Ascending aorta (tissue), 2 donors: ENCODE measurements around the gene KIRREL1. TPM values are rescaled to one million over a fixed set of nuclear protein-coding genes. Genes with fewer than 3 reads are reported as not detected.

Source experiments
- DNase-seq, 2 donors: peaks; one replicate each; pipeline ENCODE4 v3.0.0-alpha.2; 2019; ENCODE audit warnings: low spot score in 2 of 2
- H3K27ac ChIP-seq, 2 donors: fragments of 200-600 bp; sonication (generic); one replicate each; pipeline ENCODE4 v1.5.1; 2016 to 2017; ENCODE audit warnings: mild to moderate bottlenecking in 1 of 2
- H3K27me3 ChIP-seq: fragments of 200-600 bp; sonication (generic); one replicate; pipeline ENCODE4 v1.5.1; 2017
- H3K36me3 ChIP-seq, 2 donors: fragments of 200-600 bp; sonication (generic); one replicate each; pipeline ENCODE4 v1.5.1; 2016
- H3K4me1 ChIP-seq, 2 donors: fragments of 200-600 bp; sonication (generic); one replicate each; pipeline ENCODE4 v1.5.1; 2016 to 2017; ENCODE audit warnings: mild to moderate bottlenecking in 1 of 2
- H3K4me3 ChIP-seq, 2 donors: fragments of 200-600 bp; sonication (generic); one replicate each; pipeline ENCODE4 v1.5.1; 2016 to 2017; ENCODE audit warnings: mild to moderate bottlenecking in 1 of 2
- H3K9me3 ChIP-seq, 2 donors: fragments of 200-600 bp; sonication (generic); one replicate each; pipeline ENCODE4 v1.5.1; 2016
- intact Hi-C: fragments of 100-400 bp; cut with DNase I; formaldehyde crosslinking; loops from one replicate; pipeline ENCODE4 v1.15.1; 2023
- total RNA-seq: library from RNA; depleted of rRNA; stranded (reverse); fragments of >200 nt; gene quantifications from one replicate; pipeline ENCODE4 v1.1.0, GENCODE V29; 2016
- TF ChIP-seq, protein P1 (sequence below), 3 experiments: fragments of 200-600 bp in 2 of 3; fragments of 450-650 bp in 1 of 3; sonication (generic) in 2 of 3; IDR thresholded peaks; one replicate each; pipeline ENCODE4 v1.5.1; 2016 to 2019; ENCODE audit warnings: antibody characterized with exemption in 3 of 3, mild to moderate bottlenecking in 1 of 3, moderate library complexity in 1 of 3

KIRREL1 gene
- total RNA-seq, 1 donor from 2014 or later: 114 TPM

DNA sequence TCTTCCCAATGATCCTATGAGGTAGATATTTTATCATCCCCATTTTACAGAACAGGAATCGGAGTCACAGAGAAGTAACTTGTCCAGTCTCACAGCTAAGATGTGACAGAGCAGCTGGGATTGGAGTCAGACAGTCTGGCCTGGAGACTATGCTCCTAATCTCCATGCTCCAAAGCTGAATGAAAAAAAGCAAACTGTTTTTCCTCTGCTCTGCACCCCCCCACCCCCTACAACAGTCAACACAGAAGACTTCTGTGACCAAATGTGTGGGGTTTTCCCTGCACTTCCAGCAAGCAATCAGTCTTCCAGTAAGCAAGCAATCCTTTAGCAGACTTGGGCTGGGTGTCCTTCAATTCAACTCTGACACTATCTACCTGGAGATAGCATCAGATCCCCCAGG lies 33.2 kb downstream of the KIRREL1 start:
- peaks cover 0 to 11% of the 10 kb centered on the region in 2 donors for H3K36me3 ChIP-seq
- H3K4me3 ChIP-seq: no peak overlapping the region
- no peak for DNase-seq
- H3K4me1 ChIP-seq: peaks cover 31 to 44% of the 10 kb centered on the region in 2 donors
- TF ChIP-seq, protein P1, sequence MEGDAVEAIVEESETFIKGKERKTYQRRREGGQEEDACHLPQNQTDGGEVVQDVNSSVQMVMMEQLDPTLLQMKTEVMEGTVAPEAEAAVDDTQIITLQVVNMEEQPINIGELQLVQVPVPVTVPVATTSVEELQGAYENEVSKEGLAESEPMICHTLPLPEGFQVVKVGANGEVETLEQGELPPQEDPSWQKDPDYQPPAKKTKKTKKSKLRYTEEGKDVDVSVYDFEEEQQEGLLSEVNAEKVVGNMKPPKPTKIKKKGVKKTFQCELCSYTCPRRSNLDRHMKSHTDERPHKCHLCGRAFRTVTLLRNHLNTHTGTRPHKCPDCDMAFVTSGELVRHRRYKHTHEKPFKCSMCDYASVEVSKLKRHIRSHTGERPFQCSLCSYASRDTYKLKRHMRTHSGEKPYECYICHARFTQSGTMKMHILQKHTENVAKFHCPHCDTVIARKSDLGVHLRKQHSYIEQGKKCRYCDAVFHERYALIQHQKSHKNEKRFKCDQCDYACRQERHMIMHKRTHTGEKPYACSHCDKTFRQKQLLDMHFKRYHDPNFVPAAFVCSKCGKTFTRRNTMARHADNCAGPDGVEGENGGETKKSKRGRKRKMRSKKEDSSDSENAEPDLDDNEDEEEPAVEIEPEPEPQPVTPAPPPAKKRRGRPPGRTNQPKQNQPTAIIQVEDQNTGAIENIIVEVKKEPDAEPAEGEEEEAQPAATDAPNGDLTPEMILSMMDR (IDR thresholded peaks at IDR 0.05): no peak
- H3K9me3 ChIP-seq: no peaks in the 10 kb centered on the region
- intact Hi-C loops: no loop called here
- H3K27me3 ChIP-seq: no peaks in the 10 kb centered on the region
- peak overlapping the region; percentile 92 to 99 for H3K27ac ChIP-seq

DNA sequence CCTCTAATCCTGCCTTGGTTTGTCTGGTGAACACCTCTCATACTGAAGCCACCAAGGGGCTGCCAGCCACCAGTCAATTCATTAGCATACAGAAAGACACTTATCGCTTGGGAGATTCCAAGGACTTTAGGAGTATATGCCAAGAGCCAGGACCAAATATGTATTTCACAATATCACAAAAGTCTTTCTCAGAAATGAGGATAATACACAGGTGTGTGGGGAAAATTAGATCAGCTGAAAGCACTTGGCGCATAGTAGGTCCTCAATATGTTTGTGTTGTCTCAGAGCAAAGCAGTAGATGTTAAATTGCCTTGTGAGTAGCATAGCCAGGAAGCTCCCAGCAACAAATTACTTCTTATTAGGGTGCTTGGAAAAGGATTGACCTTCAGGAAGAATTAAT lies 34.1 kb downstream of the KIRREL1 start:
- TF ChIP-seq, protein P1 (IDR thresholded peaks at IDR 0.05): no peak
- H3K36me3 ChIP-seq: peaks cover 0 to 11% of the 10 kb centered on the region in 2 donors
- no peaks in the 10 kb centered on the region for H3K9me3 ChIP-seq
- intact Hi-C loops: no loop called here
- H3K27me3 ChIP-seq: no peaks in the 10 kb centered on the region
- no peak overlapping the region for H3K4me3 ChIP-seq
- no peak for DNase-seq
- peak overlapping the region; percentile 92 to 99 for H3K27ac ChIP-seq
- peaks cover 23 to 36% of the 10 kb centered on the region in 2 donors for H3K4me1 ChIP-seq

DNA sequence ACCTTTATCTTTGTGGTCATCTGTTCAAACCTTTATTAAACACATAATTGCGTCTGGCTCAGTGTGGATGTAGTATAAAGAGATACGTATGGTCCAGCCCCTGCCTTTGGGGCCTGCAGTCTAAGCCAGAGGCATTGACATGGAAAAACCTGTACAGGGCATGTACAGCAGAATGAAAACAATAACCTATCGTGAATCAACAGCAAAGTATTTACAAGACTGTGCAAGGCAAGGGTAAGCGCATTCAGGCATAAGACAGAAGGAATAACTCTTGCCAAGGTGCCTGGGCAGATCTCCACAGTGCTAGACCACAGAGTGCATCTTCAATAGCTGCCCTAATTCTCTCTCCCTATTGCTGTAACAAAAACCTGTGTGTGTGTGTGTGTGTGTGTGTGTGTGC lies 35.5 kb downstream of the KIRREL1 start:
- peaks cover 14 to 25% of the 10 kb centered on the region in 2 donors for H3K4me1 ChIP-seq
- H3K36me3 ChIP-seq: peaks cover 0 to 11% of the 10 kb centered on the region in 2 donors
- TF ChIP-seq, protein P1 (IDR thresholded peaks at IDR 0.05): no peak
- no peaks in the 10 kb centered on the region for H3K9me3 ChIP-seq
- intact Hi-C loops: no loop called here
- DNase-seq: no peak
- H3K4me3 ChIP-seq: no peak overlapping the region
- H3K27me3 ChIP-seq: no peaks in the 10 kb centered on the region
- H3K27ac ChIP-seq: peak overlapping the region in 1 of 2 donors; percentile 9

DNA sequence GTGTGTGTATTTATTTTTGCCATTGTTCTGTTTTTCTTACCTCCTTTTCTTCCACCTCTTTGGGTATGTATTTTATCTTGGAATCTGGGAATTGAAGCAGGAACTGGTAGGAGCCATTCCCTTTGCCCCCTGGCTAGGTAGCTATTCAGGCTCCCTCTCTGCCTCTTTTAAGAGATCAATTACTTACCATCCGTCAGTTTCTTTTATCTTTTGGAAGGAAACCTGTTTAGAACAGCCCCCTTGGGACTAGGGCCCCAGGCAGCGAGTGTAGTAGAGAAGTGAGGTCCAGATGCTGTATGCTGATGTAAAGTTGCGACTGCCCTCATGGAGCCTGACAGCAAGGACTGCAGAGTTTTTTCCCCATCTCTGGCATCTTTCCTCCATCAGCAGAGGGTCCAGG lies 41.6 kb downstream of the KIRREL1 start:
- no peak overlapping the region for H3K4me3 ChIP-seq
- peaks cover 6 to 23% of the 10 kb centered on the region in 2 donors for H3K4me1 ChIP-seq
- DNase-seq: no peak
- TF ChIP-seq, protein P1 (IDR thresholded peaks at IDR 0.05): no peak
- peak overlapping the region; percentile 15 to 37 for H3K27ac ChIP-seq
- H3K9me3 ChIP-seq: no peaks in the 10 kb centered on the region
- intact Hi-C loops: loop anchor here (5.0 kb wide), 2 partner anchors 52 to 87 kb away; no protein-coding TSS in a partner anchor
- peaks cover 0 to 11% of the 10 kb centered on the region in 2 donors for H3K36me3 ChIP-seq
- no peaks in the 10 kb centered on the region for H3K27me3 ChIP-seq

DNA sequence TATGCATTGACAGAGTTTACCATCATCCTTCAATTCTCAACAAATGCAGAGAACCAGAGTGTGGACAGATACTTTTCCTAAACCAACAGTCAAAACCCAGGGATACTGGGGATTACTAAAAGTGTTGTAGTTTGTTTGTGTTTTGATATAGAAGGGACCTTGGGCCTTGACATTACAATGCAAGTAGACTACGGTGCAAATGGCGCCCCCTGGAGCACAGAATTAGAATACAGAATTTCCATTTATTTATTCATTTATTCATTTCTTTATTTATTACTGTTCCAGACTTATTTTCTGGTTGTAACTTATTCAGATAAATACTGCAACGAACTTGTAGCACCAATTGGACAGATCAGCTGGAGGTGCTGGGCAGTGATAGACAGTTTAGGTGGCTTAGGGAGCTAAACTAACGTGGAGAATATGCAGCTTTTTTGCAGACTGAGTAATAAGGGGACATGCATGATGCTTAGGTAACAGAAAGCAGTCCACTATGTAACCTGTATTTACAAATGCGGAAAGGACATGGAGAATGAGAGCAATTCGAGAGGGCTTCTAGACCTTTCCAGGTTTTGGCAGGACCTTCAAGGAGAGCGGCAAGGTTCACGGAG lies 42.6 kb downstream of the KIRREL1 start:
- intact Hi-C loops: loop anchor here (1.0 to 5.0 kb wide), 3 partner anchors 44 to 86 kb away; no protein-coding TSS in a partner anchor
- Histone ChIP-seq H3K9me3 (no peaks in the 10 kb centered on the region), H3K36me3 (peaks cover 0 to 5% of the 10 kb centered on the region in 2 donors), H3K4me3 (no peak overlapping the region), H3K27me3 (no peaks in the 10 kb centered on the region), H3K4me1 (peaks cover 6 to 23% of the 10 kb centered on the region in 2 donors), H3K27ac (peak overlapping the region; percentile 15 to 37)
- TF ChIP-seq, protein P1 (IDR thresholded peaks at IDR 0.05): peak; percentile 62 to 82 (median 65)
- no peak for DNase-seq
